Loucy (cell line): ENCODE measurements around the gene ACTA1.

Experiments used
- H2AFZ ChIP-seq: fragments of 200-600 bp; sonication (generic); 2 replicates; pipeline ENCODE4 v1.6.0; 2016; ENCODE audit warnings: antibody characterized with exemption, mild to moderate bottlenecking, low read length, moderate library complexity
- H3F3A ChIP-seq: fragments of 200-600 bp; 2 replicates; pipeline ENCODE4 v1.6.0; 2016; ENCODE audit warnings: antibody characterized with exemption, low read depth, mild to moderate bottlenecking
- H3K27me3 ChIP-seq: fragments of 200-600 bp; sonication (generic); 2 replicates; pipeline ENCODE4 v1.6.1; 2014; ENCODE audit warnings: low read length, mild to moderate bottlenecking; ENCODE audit not compliant: insufficient read depth, poor library complexity, severe bottlenecking
- H3K36me3 ChIP-seq: fragments of 200-600 bp; sonication (generic); 2 replicates; pipeline ENCODE4 v1.6.1; 2016; ENCODE audit warnings: low read length; ENCODE audit not compliant: insufficient read depth
- H3K4me1 ChIP-seq: fragments of 200-600 bp; sonication (generic); 2 replicates; pipeline ENCODE4 v1.5.1; 2014; ENCODE audit warnings: low read length, mild to moderate bottlenecking; ENCODE audit not compliant: insufficient read depth, poor library complexity, severe bottlenecking
- H3K4me2 ChIP-seq: fragments of 200-600 bp; sonication (generic); 2 replicates; pipeline ENCODE4 v1.6.0; 2014; ENCODE audit warnings: antibody characterized with exemption, low read length, low read depth, mild to moderate bottlenecking; ENCODE audit not compliant: poor library complexity, severe bottlenecking
- H3K4me3 ChIP-seq: fragments of 200-600 bp; sonication (generic); 2 replicates; pipeline ENCODE4 v1.5.1; 2014; ENCODE audit warnings: low read length, mild to moderate bottlenecking, mixed read lengths; ENCODE audit not compliant: poor library complexity, severe bottlenecking
- H3K79me2 ChIP-seq: fragments of 200-600 bp; sonication (generic); 2 replicates; pipeline ENCODE4 v1.6.1; 2014; ENCODE audit warnings: low read length; ENCODE audit not compliant: insufficient read depth
- H3K9ac ChIP-seq: fragments of 200-600 bp; sonication (generic); 2 replicates; pipeline ENCODE4 v1.6.0; 2014; ENCODE audit warnings: mild to moderate bottlenecking, low read depth, low read length, moderate library complexity; ENCODE audit not compliant: poor library complexity, severe bottlenecking
- H3K9me2 ChIP-seq: fragments of 200-600 bp; sonication (generic); replicated peaks from 2 replicates; pipeline ENCODE4 v1.6.1; 2016; ENCODE audit warnings: low read depth, low read length, mixed read lengths
- H3K9me3 ChIP-seq: fragments of 200-600 bp; sonication (generic); 2 replicates; pipeline ENCODE4 v1.6.1; 2014; ENCODE audit warnings: mild to moderate bottlenecking, antibody characterized with exemption, low read length, low read depth; ENCODE audit not compliant: insufficient read depth
- H4K20me1 ChIP-seq: fragments of 200-600 bp; sonication (generic); 2 replicates; pipeline ENCODE4 v1.6.0; 2014; ENCODE audit warnings: antibody characterized with exemption, low read length, mild to moderate bottlenecking; ENCODE audit not compliant: insufficient read depth, poor library complexity, severe bottlenecking
- EZH2phosphoT487 ChIP-seq: fragments of 200-600 bp; IDR thresholded peaks from 2 replicates; pipeline ENCODE4 v1.6.1; 2018; ENCODE audit warnings: antibody characterized with exemption, mild to moderate bottlenecking, moderate library complexity, borderline replicate concordance
- TF ChIP-seq, protein P1 (sequence below): fragments of 200-600 bp; sonication (generic); conservative IDR thresholded peaks from 2 replicates; pipeline ENCODE4 v1.5.1; 2014; ENCODE audit warnings: mild to moderate bottlenecking, antibody characterized with exemption, low read length

ACTA1 gene

DNA sequence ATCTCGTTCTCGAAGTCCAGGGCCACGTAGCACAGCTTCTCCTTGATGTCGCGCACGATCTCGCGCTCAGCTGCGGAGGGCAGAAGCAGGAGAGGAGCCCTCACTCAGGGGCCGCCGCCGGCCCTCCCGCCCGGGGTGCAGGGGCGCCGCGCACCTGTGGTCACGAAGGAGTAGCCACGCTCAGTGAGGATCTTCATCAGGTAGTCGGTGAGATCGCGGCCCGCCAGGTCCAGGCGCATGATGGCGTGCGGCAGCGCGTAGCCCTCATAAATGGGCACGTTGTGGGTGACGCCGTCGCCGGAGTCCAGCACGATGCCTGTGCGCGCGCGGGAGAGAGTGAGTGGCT, 1.8 kb downstream of the ACTA1 start:
- H3K4me2 ChIP-seq = no peak overlapping the region
- no peaks in the 10 kb centered on the region for H3K36me3 ChIP-seq
- no peaks in the 10 kb centered on the region for H3K9me2 ChIP-seq
- no peaks in the 10 kb centered on the region for H4K20me1 ChIP-seq
- H3K27me3 ChIP-seq = no peaks in the 10 kb centered on the region
- no peak overlapping the region for H3K9ac ChIP-seq
- H3F3A ChIP-seq = no peaks in the 10 kb centered on the region
- H3K4me3 ChIP-seq = no peak overlapping the region
- TF ChIP-seq, protein P1, sequence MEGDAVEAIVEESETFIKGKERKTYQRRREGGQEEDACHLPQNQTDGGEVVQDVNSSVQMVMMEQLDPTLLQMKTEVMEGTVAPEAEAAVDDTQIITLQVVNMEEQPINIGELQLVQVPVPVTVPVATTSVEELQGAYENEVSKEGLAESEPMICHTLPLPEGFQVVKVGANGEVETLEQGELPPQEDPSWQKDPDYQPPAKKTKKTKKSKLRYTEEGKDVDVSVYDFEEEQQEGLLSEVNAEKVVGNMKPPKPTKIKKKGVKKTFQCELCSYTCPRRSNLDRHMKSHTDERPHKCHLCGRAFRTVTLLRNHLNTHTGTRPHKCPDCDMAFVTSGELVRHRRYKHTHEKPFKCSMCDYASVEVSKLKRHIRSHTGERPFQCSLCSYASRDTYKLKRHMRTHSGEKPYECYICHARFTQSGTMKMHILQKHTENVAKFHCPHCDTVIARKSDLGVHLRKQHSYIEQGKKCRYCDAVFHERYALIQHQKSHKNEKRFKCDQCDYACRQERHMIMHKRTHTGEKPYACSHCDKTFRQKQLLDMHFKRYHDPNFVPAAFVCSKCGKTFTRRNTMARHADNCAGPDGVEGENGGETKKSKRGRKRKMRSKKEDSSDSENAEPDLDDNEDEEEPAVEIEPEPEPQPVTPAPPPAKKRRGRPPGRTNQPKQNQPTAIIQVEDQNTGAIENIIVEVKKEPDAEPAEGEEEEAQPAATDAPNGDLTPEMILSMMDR = no peak
- no peak for TF ChIP-seq EZH2phosphoT487
- H3K4me1 ChIP-seq = no peaks in the 10 kb centered on the region
- no peaks in the 10 kb centered on the region for H3K9me3 ChIP-seq
- no peak overlapping the region for H2AFZ ChIP-seq
- no peaks in the 10 kb centered on the region for H3K79me2 ChIP-seq

GRCh38 chr1:229431284-229432115, 2.4 kb downstream of the ACTA1 start:
- no peaks in the 10 kb centered on the region for H3K36me3 ChIP-seq
- no peaks in the 10 kb centered on the region for H3K4me1 ChIP-seq
- H3K79me2 ChIP-seq = no peaks in the 10 kb centered on the region
- H3K4me2 ChIP-seq = no peak overlapping the region
- no peak overlapping the region for H3K9ac ChIP-seq
- no peaks in the 10 kb centered on the region for H3K9me2 ChIP-seq
- H3K9me3 ChIP-seq = no peaks in the 10 kb centered on the region
- H2AFZ ChIP-seq = no peak overlapping the region
- no peak for TF ChIP-seq EZH2phosphoT487
- TF ChIP-seq, protein P1 = no peak
- no peaks in the 10 kb centered on the region for H4K20me1 ChIP-seq
- no peak overlapping the region for H3K4me3 ChIP-seq
- H3K27me3 ChIP-seq = no peaks in the 10 kb centered on the region
- no peaks in the 10 kb centered on the region for H3F3A ChIP-seq

DNA sequence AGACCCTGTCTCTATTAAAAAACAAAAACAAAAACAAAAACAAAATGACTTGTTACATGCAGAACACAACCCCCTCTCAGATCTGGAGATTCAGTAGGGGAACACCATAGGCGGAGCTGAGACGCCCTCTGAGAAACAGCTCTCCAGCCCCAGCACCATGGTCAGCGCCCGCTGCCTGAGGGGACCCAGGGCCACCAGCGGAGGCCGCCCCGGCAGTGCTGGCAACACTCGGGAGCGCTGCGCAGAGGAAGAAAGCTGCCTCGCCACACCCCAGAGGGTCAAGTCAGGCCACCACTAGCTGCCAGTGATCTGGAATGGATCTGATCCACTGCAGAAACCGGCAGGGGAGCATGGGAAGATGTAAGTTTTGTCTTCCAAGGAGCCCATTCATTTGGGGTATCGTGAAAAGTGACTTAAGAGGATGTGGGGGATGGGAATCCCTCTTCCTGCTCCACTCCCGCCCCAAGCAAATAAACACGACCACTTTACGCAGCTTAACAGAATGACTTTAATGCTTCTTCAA, 3.1 kb downstream of the ACTA1 start:
- no peaks in the 10 kb centered on the region for H3K9me3 ChIP-seq
- H3K36me3 ChIP-seq = no peaks in the 10 kb centered on the region
- no peak overlapping the region for H3K9ac ChIP-seq
- no peaks in the 10 kb centered on the region for H4K20me1 ChIP-seq
- H3K79me2 ChIP-seq = no peaks in the 10 kb centered on the region
- no peak overlapping the region for H3K4me2 ChIP-seq
- TF ChIP-seq, protein P1 = 0 out of 2 replicates have a peak, but pooled peaks have one; percentile 13
- TF ChIP-seq EZH2phosphoT487 = no peak
- no peak overlapping the region for H3K4me3 ChIP-seq
- H3K27me3 ChIP-seq = no peaks in the 10 kb centered on the region
- no peaks in the 10 kb centered on the region for H3K4me1 ChIP-seq
- no peak overlapping the region for H2AFZ ChIP-seq
- H3K9me2 ChIP-seq = no peaks in the 10 kb centered on the region
- no peaks in the 10 kb centered on the region for H3F3A ChIP-seq
